H1 (cell line): Measurements from ENCODE around the gene LTBP4. TPM values are rescaled to one million over a fixed set of nuclear protein-coding genes. Genes with fewer than 3 reads are reported as not detected.

ENCODE experiments used
- CTCF ChIA-PET: fragments of 300-600 bp; sonication (Branson Sonifier 250); formaldehyde crosslinking; loops from one replicate; lab custom pipeline; 2021; ENCODE audit not compliant: partially characterized antibody; lab: Charles Lee
- POLR2A ChIA-PET: fragments of 300-600 bp; sonication (Branson Sonifier 250); formaldehyde crosslinking; loops from one replicate; lab custom pipeline; 2021; ENCODE audit warnings: inconsistent platforms; ENCODE audit not compliant: partially characterized antibody; lab: Charles Lee
- DNase-seq, 2 experiments: peaks; one replicate each; pipeline versions ENCODE4 v3.0.0 to v3.0.0-alpha.2; 2010 to 2022; ENCODE audit warnings: low spot score in 2 of 2, low read depth in 1 of 2, mixed read lengths in 1 of 2
- FAIRE-seq: peaks from 2 replicates; lab custom pipeline; 2011; peaks lifted over from hg19 to GRCh38; lab: Jason Lieb, UNC
- H2AFZ ChIP-seq: 2 replicates; pipeline ENCODE4 v1.8.1; 2012; ENCODE audit warnings: low read length, inconsistent platforms
- H2AK5ac ChIP-seq: 2 replicates; pipeline ENCODE4 v1.6.1; 2013; ENCODE audit warnings: low read depth, low read length
- H2BK120ac ChIP-seq: replicated peaks from 2 replicates; pipeline ENCODE3; 2013; ENCODE audit warnings: low read depth, low read length, inconsistent platforms
- H2BK12ac ChIP-seq: 2 replicates; pipeline ENCODE4 v1.6.1; 2013; ENCODE audit warnings: low read depth, low read length
- H2BK15ac ChIP-seq: 2 replicates; pipeline ENCODE4 v1.6.1; 2013; ENCODE audit warnings: low read length
- H2BK20ac ChIP-seq: 2 replicates; pipeline ENCODE4 v1.6.1; 2013; ENCODE audit warnings: low read length
- H2BK5ac ChIP-seq: 2 replicates; pipeline ENCODE4 v1.6.1; 2013; ENCODE audit warnings: low read depth, low read length
- H3K14ac ChIP-seq: 2 replicates; pipeline ENCODE4 v1.6.1; 2013; ENCODE audit warnings: inconsistent platforms; ENCODE audit not compliant: insufficient read length
- H3K18ac ChIP-seq: 2 replicates; pipeline ENCODE4 v1.6.1; 2013; ENCODE audit warnings: low read length; ENCODE audit errors: extremely low read depth
- H3K23ac ChIP-seq: 2 replicates; pipeline ENCODE4 v1.6.1; 2013; ENCODE audit warnings: inconsistent platforms; ENCODE audit not compliant: insufficient read length
- H3K23me2 ChIP-seq: 2 replicates; pipeline ENCODE4 v1.6.1; 2013; ENCODE audit warnings: low read depth, low read length
- H3K27ac ChIP-seq: 2 replicates; pipeline ENCODE4 v1.6.1; 2011; ENCODE audit warnings: low read depth, low read length, inconsistent platforms
- H3K27me3 ChIP-seq, 4 experiments: replicated peaks in 1 of 4; 1 replicate in 1 of 4; 2 replicates in 3 of 4; pipeline versions ENCODE4 v1.6.1 to v1.8.1; 2011 to 2013; ENCODE audit warnings: low read length in 3 of 4, mild to moderate bottlenecking in 3 of 4, inconsistent platforms in 2 of 4, mixed read lengths in 2 of 4, moderate library complexity in 1 of 4; ENCODE audit not compliant: control insufficient read depth in 3 of 4, insufficient read depth in 3 of 4; ENCODE audit errors: extremely low read depth in 1 of 4
- H3K36me3 ChIP-seq, 4 experiments: 2 replicates each; pipeline versions ENCODE4 v1.6.1 to v1.8.1; 2011 to 2013; ENCODE audit warnings: mild to moderate bottlenecking in 4 of 4, low read length in 3 of 4, moderate library complexity in 2 of 4, control low read depth in 1 of 4, inconsistent platforms in 1 of 4; ENCODE audit not compliant: insufficient read depth in 4 of 4, control insufficient read depth in 2 of 4
- H3K4ac ChIP-seq: replicated peaks from 2 replicates; pipeline ENCODE3; 2013; ENCODE audit warnings: low read length, low read depth, mixed read lengths, inconsistent platforms; ENCODE audit not compliant: insufficient read length
- H3K4me1 ChIP-seq, 4 experiments: replicated peaks in 1 of 4; 1 replicate in 1 of 4; 2 replicates in 3 of 4; pipeline versions ENCODE4 v1.6.1 to v1.8.1; 2011 to 2013; ENCODE audit warnings: low read length in 3 of 4, inconsistent platforms in 2 of 4, mixed read lengths in 1 of 4; ENCODE audit not compliant: insufficient read depth in 4 of 4, control insufficient read depth in 3 of 4
- H3K4me2 ChIP-seq, 2 experiments: 2 replicates each; pipeline versions ENCODE4 v1.6.1 to v1.8.1; 2011 to 2013; ENCODE audit warnings: low read depth in 2 of 2, low read length in 2 of 2, control low read depth in 1 of 2, inconsistent platforms in 1 of 2, mild to moderate bottlenecking in 1 of 2; ENCODE audit not compliant: insufficient read depth in 1 of 2
- H3K4me3 ChIP-seq, 4 experiments: fragments of 200-600, 300-600 bp in 1 of 4; sonication (generic), shearing (Covaris generic), sonication (Bioruptor Twin) in 1 of 4; 2 replicates each; pipeline versions ENCODE4 v1.5.1 to v1.8.1; 2011 to 2016; ENCODE audit warnings: low read length in 4 of 4, low read depth in 3 of 4, control low read depth in 2 of 4, inconsistent platforms in 2 of 4, mild to moderate bottlenecking in 2 of 4, mixed read lengths in 1 of 4, moderate library complexity in 1 of 4; ENCODE audit not compliant: insufficient read depth in 2 of 4; ENCODE audit errors: extremely low read depth in 1 of 4
- H3K56ac ChIP-seq: replicated peaks from 2 replicates; pipeline ENCODE3; 2013; ENCODE audit warnings: low read depth, mild to moderate bottlenecking, mixed read lengths, low read length, inconsistent platforms; ENCODE audit not compliant: insufficient read length
- H3K79me1 ChIP-seq: 2 replicates; pipeline ENCODE4 v1.6.1; 2013; ENCODE audit warnings: low read depth, low read length, control low read depth
- H3K79me2 ChIP-seq, 2 experiments: 2 replicates each; pipeline versions ENCODE4 v1.6.1 to v1.8.1; 2012 to 2013; ENCODE audit warnings: low read length in 2 of 2, mild to moderate bottlenecking in 2 of 2, inconsistent platforms in 1 of 2; ENCODE audit not compliant: insufficient read depth in 2 of 2, control insufficient read depth in 1 of 2
- H3K9ac ChIP-seq, 4 experiments: replicated peaks in 1 of 4; 1 replicate in 1 of 4; 2 replicates in 3 of 4; pipeline versions ENCODE4 v1.6.1 to v1.8.1; 2011 to 2013; ENCODE audit warnings: low read depth in 3 of 4, low read length in 3 of 4, control low read depth in 2 of 4, mild to moderate bottlenecking in 2 of 4, moderate library complexity in 2 of 4, inconsistent platforms in 1 of 4; ENCODE audit errors: extremely low read depth in 1 of 4
- H3K9me3 ChIP-seq, 2 experiments: 2 replicates each; pipeline versions ENCODE4 v1.6.1 to v1.8.1; 2012 to 2013; ENCODE audit warnings: mild to moderate bottlenecking in 2 of 2, moderate library complexity in 2 of 2, control low read depth in 1 of 2, inconsistent platforms in 1 of 2, low read depth in 1 of 2, low read length in 1 of 2, mixed read lengths in 1 of 2; ENCODE audit not compliant: insufficient read depth in 2 of 2
- H4K20me1 ChIP-seq, 2 experiments: replicated peaks in 1 of 2; 2 replicates each; pipeline versions ENCODE3 to v1.8.1; 2011 to 2013; ENCODE audit warnings: inconsistent platforms in 2 of 2, low read length in 2 of 2, mild to moderate bottlenecking in 1 of 2; ENCODE audit not compliant: insufficient read depth in 2 of 2, control insufficient read depth in 1 of 2
- H4K5ac ChIP-seq: 2 replicates; pipeline ENCODE4 v1.6.1; 2013; ENCODE audit warnings: low read length, low read depth, mixed read lengths, inconsistent platforms; ENCODE audit not compliant: insufficient read length
- H4K8ac ChIP-seq: 2 replicates; pipeline ENCODE4 v1.8.0; 2013; ENCODE audit warnings: mild to moderate bottlenecking, moderate library complexity, low read length, inconsistent platforms; ENCODE audit not compliant: insufficient read depth; ENCODE audit errors: extremely low read depth
- H4K91ac ChIP-seq: replicated peaks from 2 replicates; pipeline ENCODE3; 2013; ENCODE audit warnings: low read length, mixed read lengths, inconsistent platforms; ENCODE audit not compliant: insufficient read length
- BCL11A ChIP-seq, 2 experiments: IDR thresholded peaks; one replicate each; pipeline ENCODE4 v1.6.1; 2011; ENCODE audit warnings: low read depth in 2 of 2, low read length in 2 of 2, mild to moderate bottlenecking in 2 of 2
- E2F6 ChIP-seq: IDR thresholded peaks from 2 replicates; pipeline ENCODE4 v1.6.1; 2012; ENCODE audit warnings: inconsistent platforms
- JUN ChIP-seq: IDR thresholded peaks from 2 replicates; pipeline ENCODE4 v1.6.1; 2011; ENCODE audit warnings: low read depth, mild to moderate bottlenecking, improper control_type of control experiment, low read length
- JUND ChIP-seq: IDR thresholded peaks from 2 replicates; pipeline ENCODE4 v1.6.1; 2011; ENCODE audit warnings: mild to moderate bottlenecking, improper control_type of control experiment, low read length
- MAFK ChIP-seq: IDR thresholded peaks from 2 replicates; pipeline ENCODE4 v1.6.1; 2012; ENCODE audit warnings: low read depth, mild to moderate bottlenecking, improper control_type of control experiment, low read length
- SAP30 ChIP-seq: fragments of 300-600 bp; sonication (generic); IDR thresholded peaks from 2 replicates; pipeline ENCODE4 v1.7.1; 2012; ENCODE audit warnings: low read length, moderate library complexity, mild to moderate bottlenecking, inconsistent platforms; ENCODE audit not compliant: insufficient read depth, insufficient replicate concordance
- SUZ12 ChIP-seq: fragments of 200-600 bp; sonication (generic); IDR thresholded peaks from 2 replicates; pipeline ENCODE4 v1.6.1; 2012; ENCODE audit warnings: mild to moderate bottlenecking, inconsistent platforms, low read length, moderate library complexity, mixed read lengths
- TEAD4 ChIP-seq: IDR thresholded peaks from 2 replicates; pipeline ENCODE4 v1.6.1; 2012; ENCODE audit warnings: low read depth, low read length, inconsistent platforms, mixed read lengths
- WGBS, 2 experiments: shearing (Covaris generic) in 1 of 2; methylation state at CpG; one replicate each; pipeline versions ENCODE4 v1.1.6 to v1.1.7; 2013 to 2015; ENCODE audit warnings: low lambda C conversion rate in 2 of 2, mixed read lengths in 2 of 2, inconsistent platforms in 1 of 2, low coverage in 1 of 2, missing lambda C conversion rate in 1 of 2; ENCODE audit not compliant: insufficient replicate concordance in 2 of 2, insufficient coverage in 1 of 2, insufficient read length in 1 of 2; ENCODE audit errors: extremely low coverage in 1 of 2, missing lambda C conversion rate in 1 of 2; 5-methylcytosine and 5-hydroxymethylcytosine counted together
- polyA plus RNA-seq, 7 experiments: library from polyadenylated mRNA; depleted of rRNA in 3 of 7; stranded (reverse) in 5 of 7; unstranded in 2 of 7; fragments of >200 nt in 5 of 7; fragments of 200-250 nt in 2 of 7; gene quantifications; 1 replicate in 5 of 7; 2 replicates in 1 of 7; 4 replicates in 1 of 7; pipeline versions ENCODE4 v1.2.1 to v1.2.3, GENCODE V29; 2011 to 2013; ENCODE audit warnings: missing spikeins in 2 of 7, mixed read lengths in 2 of 7
- total RNA-seq: library from RNA; stranded (reverse); fragmentation: NEBNext Ultra II Directional; extraction: Animal tissue kit (Norgen Biotek cat#: 25700); gene quantifications from 2 replicates; pipeline ENCODE4 v1.2.1, GENCODE V29; 2021

The LTBP4 gene
- total and polyA plus RNA-seq, 2 of the 8 experiments (the other 6 are each of a cell fraction or from before 2014, with no cell fraction given), result 54.5 to 77.1 TPM

- CTCF ChIA-PET, result interaction anchor here (0.6 to 4.3 kb wide), 5 partner anchors 10 to 69 kb away, joined by 3 to 16 read pairs (median 3); no protein-coding TSS in a partner anchor
- 88% methylated on average over 9 of the region's 14 CpGs; no CpG with 5 or more reads in 1 of the 2 experiments for WGBS, 2 experiments
- Histone ChIP-seq H3K18ac (no peak overlapping the region), H4K8ac (no peak overlapping the region), H3K27me3 (peaks cover 32 to 53% (median 49%) of the 10 kb centered on the region in 4 experiments), H3K79me2 (no peaks in the 10 kb centered on the region), H3K14ac (no peak overlapping the region), H2AK5ac (no peak overlapping the region), H3K79me1 (no peaks in the 10 kb centered on the region), H4K5ac (no peak overlapping the region), H3K9ac (no peak overlapping the region), H3K56ac (no peak overlapping the region), H3K27ac (no peak overlapping the region), H3K4me1 (peaks cover 0 to 10% (median 1%) of the 10 kb centered on the region in 4 experiments; a peak in 4 of 7 replicates), H3K4ac (no peak overlapping the region), H3K23me2 (peaks cover 11% of the 10 kb centered on the region; the same call in 1 of the 2 replicates), H2BK5ac (no peak overlapping the region), H3K36me3 (peaks cover 0 to 4% (median 0%) of the 10 kb centered on the region in 4 experiments; a peak in 1 of 8 replicates), H3K23ac (no peak overlapping the region), H2BK12ac (no peak overlapping the region), H2BK15ac (no peak overlapping the region), H3K4me3 (no peak overlapping the region), H3K9me3 (no peaks in the 10 kb centered on the region), H2BK120ac (no peak overlapping the region), H4K91ac (no peak overlapping the region), H4K20me1 (peaks cover 0 to 1% of the 10 kb centered on the region in 2 experiments), H3K4me2 (no peak overlapping the region), H2BK20ac (no peak overlapping the region)
- FAIRE-seq (no peak), DNase-seq (no peak)
- POLR2A ChIA-PET, result interaction anchor here (0.6 to 2.1 kb wide), 3 partner anchors 12 to 25 kb away, joined by 3 to 4 read pairs (median 4); no protein-coding TSS in a partner anchor
- TF ChIP-seq SAP30 (no peak), JUND (no peak), JUN (no peak), MAFK (no peak), TEAD4 (no peak), E2F6 (no peak), SUZ12 (no peak), BCL11A (IDR thresholded peaks at IDR 0.05; ENCODE audit: low read depth in 2 of 2, low read length in 2 of 2) (no peak)
- TF ChIP-seq, all 59 proteins: peak for 0
- no peak overlapping the region for H2AFZ ChIP-seq
Measured at GRCh38 chr19:40565910-40566495, 35.2 kb upstream of the LTBP4 start.
